GM12878 (cell line): ENCODE results near the gene RAB13. TPM values are rescaled to one million over a fixed set of nuclear protein-coding genes. Genes with fewer than 3 reads are reported as not detected.

Experiments
- CBX5 ChIP-seq: sonication (generic); IDR thresholded peaks from 2 replicates; pipeline ENCODE4 v1.6.1; 2016; ENCODE audit warnings: low read depth, moderate library complexity, mild to moderate bottlenecking, inconsistent platforms
- CEBPB ChIP-seq, 2 experiments: fragments of 150-350 bp in 1 of 2; IDR thresholded peaks; 2 replicates each; pipeline ENCODE4 v1.6.1; 2012 to 2014; ENCODE audit warnings: low read depth in 2 of 2, low read length in 2 of 2, borderline replicate concordance in 1 of 2, inconsistent platforms in 1 of 2
- CEBPZ ChIP-seq: fragments of 150-350 bp; IDR thresholded peaks from 2 replicates; pipeline ENCODE4 v1.6.1; 2016; ENCODE audit warnings: low read depth, low read length
- E2F4 ChIP-seq: IDR thresholded peaks from 2 replicates; pipeline ENCODE4 v1.6.1; 2012; ENCODE audit warnings: low read depth, low read length, improper control_type of control experiment
- EED ChIP-seq: sonication (generic); IDR thresholded peaks from 2 replicates; pipeline ENCODE4 v1.6.1; 2016; ENCODE audit warnings: antibody characterized with exemption, low read depth
- ELK1 ChIP-seq: IDR thresholded peaks from 2 replicates; pipeline ENCODE4 v1.6.1; 2012; ENCODE audit warnings: low read depth, low read length, improper control_type of control experiment
- ESRRA ChIP-seq: IDR thresholded peaks from 2 replicates; pipeline ENCODE4 v1.6.1; 2012; ENCODE audit warnings: mild to moderate bottlenecking, low read length, improper control_type of control experiment
- GATAD2B ChIP-seq: fragments of 450-650 bp; conservative IDR thresholded peaks from 2 replicates; pipeline ENCODE4 v1.6.1; 2017; ENCODE audit warnings: low read depth, mild to moderate bottlenecking, moderate library complexity
- IKZF1 ChIP-seq: fragments of 450-650 bp; conservative IDR thresholded peaks from 2 replicates; pipeline ENCODE4 v1.6.1; 2017; ENCODE audit warnings: antibody characterized with exemption, mild to moderate bottlenecking
- KLF5 ChIP-seq: fragments of 450-650 bp; IDR thresholded peaks from 2 replicates; pipeline ENCODE4 v1.6.1; 2014; ENCODE audit warnings: mild to moderate bottlenecking; ENCODE audit not compliant: partially characterized antibody
- LARP7 ChIP-seq: fragments of 450-650 bp; IDR thresholded peaks from 2 replicates; pipeline ENCODE4 v1.6.1; 2017; ENCODE audit warnings: mild to moderate bottlenecking
- PBX3 ChIP-seq: IDR thresholded peaks from 2 replicates; pipeline ENCODE4 v1.6.1; 2011; ENCODE audit warnings: mild to moderate bottlenecking, low read depth, low read length, moderate library complexity; ENCODE audit not compliant: insufficient replicate concordance
- POLR2A ChIP-seq: IDR thresholded peaks from 2 replicates; pipeline ENCODE4 v1.6.1; 2011; ENCODE audit warnings: low read depth, mild to moderate bottlenecking, low read length
- RAD51 ChIP-seq: fragments of 450-650 bp; IDR thresholded peaks from 2 replicates; pipeline ENCODE4 v1.6.1; 2016; ENCODE audit warnings: moderate library complexity, mild to moderate bottlenecking, inconsistent platforms
- RBBP5 ChIP-seq: fragments of 200-600 bp; sonication (generic); conservative IDR thresholded peaks from 2 replicates; pipeline ENCODE4 v1.6.1; 2016
- SRF ChIP-seq, 2 experiments: IDR thresholded peaks; 2 replicates each; pipeline ENCODE4 v1.6.1; 2011; ENCODE audit warnings: low read depth in 2 of 2, low read length in 2 of 2, mild to moderate bottlenecking in 1 of 2, moderate library complexity in 1 of 2
- STAT3 ChIP-seq: IDR thresholded peaks from 2 replicates; pipeline ENCODE4 v1.6.1; 2011; ENCODE audit warnings: low read depth, low read length, improper control_type of control experiment
- TBL1XR1 ChIP-seq: IDR thresholded peaks from 2 replicates; pipeline ENCODE4 v1.6.1; 2012; ENCODE audit warnings: low read depth, low read length, improper control_type of control experiment
- YBX1 ChIP-seq: fragments of 450-650 bp; IDR thresholded peaks from 2 replicates; pipeline ENCODE4 v1.6.1; 2016; ENCODE audit warnings: antibody characterized with exemption
- polyA plus RNA-seq, 11 experiments: library from polyadenylated mRNA; depleted of rRNA in 4 of 11; unstranded in 6 of 11; stranded (reverse) in 5 of 11; fragments of >200 nt; fragmentation: Nextera tagmentation in 4 of 11; fragmentation: Illumina TruSeq in 1 of 11; extraction: Ambion mirVana in 4 of 11; extraction: Trizol in 1 of 11; gene quantifications; 1 replicate in 1 of 11; 2 replicates in 10 of 11; pipeline versions ENCODE4 v1.2.1 to v1.2.3, GENCODE V29; 2011 to 2016; ENCODE audit warnings: inconsistent platforms in 2 of 11, missing spikeins in 2 of 11, low read depth in 1 of 11
- total RNA-seq, 4 experiments: library from RNA; depleted of rRNA in 3 of 4; stranded (reverse); fragments of >200 nt in 3 of 4; fragmentation: Illumina TruSeq in 1 of 4; extraction: Trizol in 1 of 4; gene quantifications; 2 replicates each; pipeline versions ENCODE4 v1.2.1 to v1.2.3, GENCODE V29; 2013 to 2021
- TF ChIP-seq, protein P1 (sequence below): IDR thresholded peaks from 2 replicates; pipeline ENCODE4 v1.6.1; 2011; ENCODE audit warnings: low read depth, mild to moderate bottlenecking, low read length, moderate library complexity, borderline replicate concordance; ENCODE audit errors: extremely low read depth
- TF ChIP-seq, protein P2 (sequence below): fragments of 450-650 bp; IDR thresholded peaks from 2 replicates; pipeline ENCODE4 v1.6.1; 2017; ENCODE audit warnings: borderline replicate concordance
- TF ChIP-seq, protein P3 (sequence below): IDR thresholded peaks from 2 replicates; pipeline ENCODE4 v1.6.1; 2012; ENCODE audit warnings: low read length, inconsistent platforms

The RAB13 gene
- total and polyA plus RNA-seq, 10 of the 15 experiments (the other 5 are each of a cell fraction or from before 2014, with no cell fraction given), result 0.75 to 30.7 (median 15.9) TPM

GRCh38 chr1:153963850-153964331 lies 22.2 kb downstream of the RAB13 start (continued):
- TF ChIP-seq POLR2A, result no peak
- no peak for TF ChIP-seq CEBPZ
- TF ChIP-seq KLF5, result no peak
- TF ChIP-seq RBBP5, result no peak
- TF ChIP-seq CEBPB (IDR thresholded peaks at IDR 0.05; ENCODE audit: borderline replicate concordance in 1 of 2, low read depth in 2 of 2, low read length in 2 of 2), result no peak
- no peak for TF ChIP-seq ELK1
- no peak for TF ChIP-seq STAT3
- TF ChIP-seq GATAD2B, result no peak
- no peak for TF ChIP-seq E2F4
- peak; percentile 53 for TF ChIP-seq IKZF1
- no peak for TF ChIP-seq ESRRA
- TF ChIP-seq RAD51, result no peak
- peak; percentile 50; the same call in 1 of the 2 replicates for TF ChIP-seq LARP7
- TF ChIP-seq, protein P1, sequence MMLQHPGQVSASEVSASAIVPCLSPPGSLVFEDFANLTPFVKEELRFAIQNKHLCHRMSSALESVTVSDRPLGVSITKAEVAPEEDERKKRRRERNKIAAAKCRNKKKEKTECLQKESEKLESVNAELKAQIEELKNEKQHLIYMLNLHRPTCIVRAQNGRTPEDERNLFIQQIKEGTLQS, result no peak
- no peak for TF ChIP-seq PBX3
- TF ChIP-seq SRF (IDR thresholded peaks at IDR 0.05; ENCODE audit: low read depth in 2 of 2, low read length in 2 of 2), result no peak
- no peak for TF ChIP-seq CBX5
- TF ChIP-seq, protein P2, sequence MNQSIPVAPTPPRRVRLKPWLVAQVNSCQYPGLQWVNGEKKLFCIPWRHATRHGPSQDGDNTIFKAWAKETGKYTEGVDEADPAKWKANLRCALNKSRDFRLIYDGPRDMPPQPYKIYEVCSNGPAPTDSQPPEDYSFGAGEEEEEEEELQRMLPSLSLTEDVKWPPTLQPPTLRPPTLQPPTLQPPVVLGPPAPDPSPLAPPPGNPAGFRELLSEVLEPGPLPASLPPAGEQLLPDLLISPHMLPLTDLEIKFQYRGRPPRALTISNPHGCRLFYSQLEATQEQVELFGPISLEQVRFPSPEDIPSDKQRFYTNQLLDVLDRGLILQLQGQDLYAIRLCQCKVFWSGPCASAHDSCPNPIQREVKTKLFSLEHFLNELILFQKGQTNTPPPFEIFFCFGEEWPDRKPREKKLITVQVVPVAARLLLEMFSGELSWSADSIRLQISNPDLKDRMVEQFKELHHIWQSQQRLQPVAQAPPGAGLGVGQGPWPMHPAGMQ, result no peak
- TF ChIP-seq, protein P3, sequence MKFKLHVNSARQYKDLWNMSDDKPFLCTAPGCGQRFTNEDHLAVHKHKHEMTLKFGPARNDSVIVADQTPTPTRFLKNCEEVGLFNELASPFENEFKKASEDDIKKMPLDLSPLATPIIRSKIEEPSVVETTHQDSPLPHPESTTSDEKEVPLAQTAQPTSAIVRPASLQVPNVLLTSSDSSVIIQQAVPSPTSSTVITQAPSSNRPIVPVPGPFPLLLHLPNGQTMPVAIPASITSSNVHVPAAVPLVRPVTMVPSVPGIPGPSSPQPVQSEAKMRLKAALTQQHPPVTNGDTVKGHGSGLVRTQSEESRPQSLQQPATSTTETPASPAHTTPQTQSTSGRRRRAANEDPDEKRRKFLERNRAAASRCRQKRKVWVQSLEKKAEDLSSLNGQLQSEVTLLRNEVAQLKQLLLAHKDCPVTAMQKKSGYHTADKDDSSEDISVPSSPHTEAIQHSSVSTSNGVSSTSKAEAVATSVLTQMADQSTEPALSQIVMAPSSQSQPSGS, result no peak
- no peak for TF ChIP-seq YBX1
- peak; percentile 49; the same call in 1 of the 2 replicates for TF ChIP-seq EED
- TF ChIP-seq TBL1XR1, result no peak
